SK-N-SH (cell line): ENCODE results near the gene ATP8A1.

Experiments
- EP300 ChIP-seq, 2 experiments: IDR thresholded peaks; 2 replicates each; pipeline versions ENCODE4 v1.4.0 to v1.6.1; 2012; ENCODE audit warnings: borderline replicate concordance in 1 of 2, low read depth in 1 of 2, low read length in 1 of 2
- RAD21 ChIP-seq: IDR thresholded peaks from 2 replicates; pipeline ENCODE4 v1.6.1; 2012; ENCODE audit warnings: mild to moderate bottlenecking, low read length
- RFX5 ChIP-seq: IDR thresholded peaks from 2 replicates; pipeline ENCODE4 v1.6.1; 2012; ENCODE audit warnings: mild to moderate bottlenecking, improper control_type of control experiment, low read length
- SMC3 ChIP-seq: IDR thresholded peaks from 2 replicates; pipeline ENCODE4 v1.6.1; 2012; ENCODE audit warnings: low read depth, low read length, improper control_type of control experiment
- TEAD4 ChIP-seq: IDR thresholded peaks from 2 replicates; pipeline ENCODE4 v1.4.0; 2012; ENCODE audit warnings: mild to moderate bottlenecking, borderline replicate concordance; ENCODE audit not compliant: insufficient read depth
- TF ChIP-seq, protein P1 (sequence below): fragments of 200-600 bp; sonication (generic); IDR thresholded peaks from 2 replicates; pipeline ENCODE4 v1.6.1; 2017; ENCODE audit warnings: antibody characterized with exemption, mild to moderate bottlenecking, moderate library complexity
- TF ChIP-seq, protein P2 (sequence below): IDR thresholded peaks from 2 replicates; pipeline ENCODE4 v1.6.1; 2012; ENCODE audit warnings: mild to moderate bottlenecking, low read depth, low read length, moderate library complexity

DNA sequence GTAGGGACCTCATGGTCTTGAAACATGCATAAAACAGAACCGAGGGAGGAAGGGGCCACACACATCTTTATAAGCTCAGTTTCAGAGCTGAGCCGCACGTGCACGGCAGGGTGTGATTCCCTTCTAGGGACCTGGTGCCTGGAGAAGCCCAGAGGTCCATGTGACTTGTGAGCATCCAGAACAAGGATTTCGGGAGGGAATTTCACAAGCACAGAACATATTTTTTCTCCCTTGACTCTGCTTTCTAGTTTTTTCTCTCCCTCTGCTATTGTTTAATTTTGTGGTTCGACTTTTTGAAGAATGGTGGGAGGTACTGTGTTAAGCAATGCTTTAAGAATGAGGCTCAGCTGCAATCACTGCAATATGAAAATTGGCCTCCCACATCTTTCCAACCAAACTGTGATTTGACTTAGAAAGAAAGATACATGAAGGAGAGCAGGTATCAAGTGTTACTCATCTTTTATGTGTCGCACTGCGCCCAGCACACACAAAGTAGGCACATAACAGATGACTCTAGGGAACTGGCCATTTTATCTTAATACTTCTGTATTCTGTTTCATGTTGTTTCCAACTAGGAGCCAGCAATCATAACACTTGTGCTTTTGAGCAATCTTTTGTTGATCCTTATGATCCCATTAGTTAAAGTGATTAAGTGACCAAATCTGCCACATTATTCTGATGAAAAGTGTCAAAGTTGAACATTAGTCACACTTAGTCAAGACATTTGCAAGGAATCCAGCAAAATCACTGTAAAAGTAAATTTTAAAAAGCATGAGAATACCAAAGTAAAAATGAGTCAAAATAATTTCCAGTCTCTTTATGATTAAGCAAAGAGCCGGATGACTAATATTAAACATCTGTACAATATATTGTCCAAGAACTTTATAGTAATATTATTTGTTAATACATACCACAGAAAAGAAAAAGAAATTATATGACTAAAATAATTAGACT, 173.2 kb downstream of the ATP8A1 start:
- TF ChIP-seq SMC3 (no peak), RAD21 (no peak), TEAD4 (no peak), RFX5 (no peak), EP300 (IDR thresholded peaks at IDR 0.05; ENCODE audit: borderline replicate concordance in 1 of 2, low read depth in 1 of 2, low read length in 1 of 2) (no peak)
- TF ChIP-seq, protein P1, sequence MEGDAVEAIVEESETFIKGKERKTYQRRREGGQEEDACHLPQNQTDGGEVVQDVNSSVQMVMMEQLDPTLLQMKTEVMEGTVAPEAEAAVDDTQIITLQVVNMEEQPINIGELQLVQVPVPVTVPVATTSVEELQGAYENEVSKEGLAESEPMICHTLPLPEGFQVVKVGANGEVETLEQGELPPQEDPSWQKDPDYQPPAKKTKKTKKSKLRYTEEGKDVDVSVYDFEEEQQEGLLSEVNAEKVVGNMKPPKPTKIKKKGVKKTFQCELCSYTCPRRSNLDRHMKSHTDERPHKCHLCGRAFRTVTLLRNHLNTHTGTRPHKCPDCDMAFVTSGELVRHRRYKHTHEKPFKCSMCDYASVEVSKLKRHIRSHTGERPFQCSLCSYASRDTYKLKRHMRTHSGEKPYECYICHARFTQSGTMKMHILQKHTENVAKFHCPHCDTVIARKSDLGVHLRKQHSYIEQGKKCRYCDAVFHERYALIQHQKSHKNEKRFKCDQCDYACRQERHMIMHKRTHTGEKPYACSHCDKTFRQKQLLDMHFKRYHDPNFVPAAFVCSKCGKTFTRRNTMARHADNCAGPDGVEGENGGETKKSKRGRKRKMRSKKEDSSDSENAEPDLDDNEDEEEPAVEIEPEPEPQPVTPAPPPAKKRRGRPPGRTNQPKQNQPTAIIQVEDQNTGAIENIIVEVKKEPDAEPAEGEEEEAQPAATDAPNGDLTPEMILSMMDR: no peak
- TF ChIP-seq, protein P2, sequence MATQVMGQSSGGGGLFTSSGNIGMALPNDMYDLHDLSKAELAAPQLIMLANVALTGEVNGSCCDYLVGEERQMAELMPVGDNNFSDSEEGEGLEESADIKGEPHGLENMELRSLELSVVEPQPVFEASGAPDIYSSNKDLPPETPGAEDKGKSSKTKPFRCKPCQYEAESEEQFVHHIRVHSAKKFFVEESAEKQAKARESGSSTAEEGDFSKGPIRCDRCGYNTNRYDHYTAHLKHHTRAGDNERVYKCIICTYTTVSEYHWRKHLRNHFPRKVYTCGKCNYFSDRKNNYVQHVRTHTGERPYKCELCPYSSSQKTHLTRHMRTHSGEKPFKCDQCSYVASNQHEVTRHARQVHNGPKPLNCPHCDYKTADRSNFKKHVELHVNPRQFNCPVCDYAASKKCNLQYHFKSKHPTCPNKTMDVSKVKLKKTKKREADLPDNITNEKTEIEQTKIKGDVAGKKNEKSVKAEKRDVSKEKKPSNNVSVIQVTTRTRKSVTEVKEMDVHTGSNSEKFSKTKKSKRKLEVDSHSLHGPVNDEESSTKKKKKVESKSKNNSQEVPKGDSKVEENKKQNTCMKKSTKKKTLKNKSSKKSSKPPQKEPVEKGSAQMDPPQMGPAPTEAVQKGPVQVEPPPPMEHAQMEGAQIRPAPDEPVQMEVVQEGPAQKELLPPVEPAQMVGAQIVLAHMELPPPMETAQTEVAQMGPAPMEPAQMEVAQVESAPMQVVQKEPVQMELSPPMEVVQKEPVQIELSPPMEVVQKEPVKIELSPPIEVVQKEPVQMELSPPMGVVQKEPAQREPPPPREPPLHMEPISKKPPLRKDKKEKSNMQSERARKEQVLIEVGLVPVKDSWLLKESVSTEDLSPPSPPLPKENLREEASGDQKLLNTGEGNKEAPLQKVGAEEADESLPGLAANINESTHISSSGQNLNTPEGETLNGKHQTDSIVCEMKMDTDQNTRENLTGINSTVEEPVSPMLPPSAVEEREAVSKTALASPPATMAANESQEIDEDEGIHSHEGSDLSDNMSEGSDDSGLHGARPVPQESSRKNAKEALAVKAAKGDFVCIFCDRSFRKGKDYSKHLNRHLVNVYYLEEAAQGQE: no peak
